CD4-positive, alpha-beta T cell treated with Interleukin-6 at 100 ng/mL for 8 hours (primary cell): ENCODE results near the gene NANOS3.

Source experiments
- DNase-seq: peaks from one replicate; pipeline ENCODE4 v3.0.0-alpha.2; 2020; ENCODE audit warnings: mixed read lengths, low spot score

The NANOS3 gene

GRCh38 chr19:13885826-13886365 lies 9.0 kb downstream of the NANOS3 start:
- DNase-seq = no peak

- DNase-seq = no peak
Measured at GRCh38 chr19:13887018-13887436, 10.1 kb downstream of the NANOS3 start.

GRCh38 chr19:13887517-13887916 lies 10.6 kb downstream of the NANOS3 start:
- DNase-seq = no peak

- no peak for DNase-seq
Measured at GRCh38 chr19:13888281-13888680, 11.3 kb downstream of the NANOS3 start.

GRCh38 chr19:13890136-13890535 lies 13.2 kb downstream of the NANOS3 start:
- no peak for DNase-seq

GRCh38 chr19:13892870-13893269 lies 15.9 kb downstream of the NANOS3 start:
- no peak for DNase-seq

- DNase-seq = no peak
Measured at GRCh38 chr19:13894552-13894951, 17.6 kb downstream of the NANOS3 start.

- no peak for DNase-seq
Measured at GRCh38 chr19:13896227-13896626, 19.3 kb downstream of the NANOS3 start.

GRCh38 chr19:13899393-13899792 lies 22.5 kb downstream of the NANOS3 start:
- no peak for DNase-seq

- DNase-seq = no peak
Measured at GRCh38 chr19:13899912-13900584, 23.1 kb downstream of the NANOS3 start.

- peak; percentile 35 for DNase-seq
Measured at GRCh38 chr19:13902993-13903555, 26.1 kb downstream of the NANOS3 start.

- DNase-seq = peak; percentile 93
Measured at GRCh38 chr19:13905634-13906520, 28.9 kb downstream of the NANOS3 start, which contains the start of the genes BRME1 and CC2D1A. Gene BRME1, minus strand, starts transcription at chr19:13906117. Its CDS starts 1,225 bp downstream, at chr19:13904892. Gene CC2D1A, plus strand, starts transcription at chr19:13906201. Its CDS starts 241 bp downstream, at chr19:13906442.

GRCh38 chr19:13906521-13906904 lies 29.6 kb downstream of the NANOS3 start:
- peak; percentile 14 for DNase-seq

- no peak for DNase-seq
Measured at GRCh38 chr19:13906910-13907309, 30.0 kb downstream of the NANOS3 start.

GRCh38 chr19:13908674-13909073 lies 31.7 kb downstream of the NANOS3 start:
- no peak for DNase-seq

GRCh38 chr19:13909430-13909829 lies 32.5 kb downstream of the NANOS3 start:
- DNase-seq = no peak

GRCh38 chr19:13913352-13913751 lies 36.4 kb downstream of the NANOS3 start:
- no peak for DNase-seq

GRCh38 chr19:13914777-13915176 lies 37.8 kb downstream of the NANOS3 start:
- no peak for DNase-seq

GRCh38 chr19:13917888-13918406 lies 41.0 kb downstream of the NANOS3 start:
- no peak for DNase-seq

- no peak for DNase-seq
Measured at GRCh38 chr19:13918726-13919411, 41.9 kb downstream of the NANOS3 start.

- DNase-seq = no peak
Measured at GRCh38 chr19:13920524-13920923, 43.6 kb downstream of the NANOS3 start.
